HuH-7.5 (cell line): ENCODE measurements around the gene UNC13A.

ENCODE experiments used
- DNase-seq: peaks from one replicate; pipeline ENCODE4 v3.0.0; 2011; ENCODE audit warnings: low spot score

Gene UNC13A

GRCh38 chr19:17687857-17688784, at the start of gene UNC13A:
Gene UNC13A, minus strand, starts transcription at chr19:17688354. Its CDS starts 155 bp downstream, at chr19:17688199.
- DNase-seq = no peak

- DNase-seq = no peak
These were observed 49.6 kb upstream of the UNC13A start for GRCh38 chr19:17737690-17738153.

- no peak for DNase-seq
These were observed 47.3 kb upstream of the UNC13A start for GRCh38 chr19:17735410-17735809.

- no peak for DNase-seq
These were observed 46.0 kb upstream of the UNC13A start for GRCh38 chr19:17734146-17734545.

DNA sequence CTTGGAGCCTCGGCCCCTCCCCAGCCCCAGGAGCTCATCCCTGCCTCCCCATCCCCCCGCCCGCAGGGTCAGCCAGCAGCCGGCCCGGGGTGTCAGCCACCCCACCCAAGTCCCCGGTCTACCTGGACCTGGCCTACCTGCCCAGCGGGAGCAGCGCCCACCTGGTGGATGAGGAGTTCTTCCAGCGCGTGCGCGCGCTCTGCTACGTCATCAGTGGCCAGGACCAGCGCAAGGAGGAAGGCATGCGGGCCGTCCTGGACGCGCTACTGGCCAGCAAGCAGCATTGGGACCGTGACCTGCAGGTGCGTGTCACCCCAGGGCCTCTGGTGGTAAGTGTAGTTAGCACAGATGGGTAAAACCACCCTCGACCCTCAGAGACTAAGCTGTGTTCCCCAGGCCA, 45.0 kb upstream of the UNC13A start:
- no peak for DNase-seq

GRCh38 chr19:17727843-17728242, 39.7 kb upstream of the UNC13A start:
- DNase-seq = no peak

GRCh38 chr19:17726964-17727773, 39.0 kb upstream of the UNC13A start:
- DNase-seq = no peak

GRCh38 chr19:17726136-17726741, 38.1 kb upstream of the UNC13A start:
- DNase-seq = no peak

DNA sequence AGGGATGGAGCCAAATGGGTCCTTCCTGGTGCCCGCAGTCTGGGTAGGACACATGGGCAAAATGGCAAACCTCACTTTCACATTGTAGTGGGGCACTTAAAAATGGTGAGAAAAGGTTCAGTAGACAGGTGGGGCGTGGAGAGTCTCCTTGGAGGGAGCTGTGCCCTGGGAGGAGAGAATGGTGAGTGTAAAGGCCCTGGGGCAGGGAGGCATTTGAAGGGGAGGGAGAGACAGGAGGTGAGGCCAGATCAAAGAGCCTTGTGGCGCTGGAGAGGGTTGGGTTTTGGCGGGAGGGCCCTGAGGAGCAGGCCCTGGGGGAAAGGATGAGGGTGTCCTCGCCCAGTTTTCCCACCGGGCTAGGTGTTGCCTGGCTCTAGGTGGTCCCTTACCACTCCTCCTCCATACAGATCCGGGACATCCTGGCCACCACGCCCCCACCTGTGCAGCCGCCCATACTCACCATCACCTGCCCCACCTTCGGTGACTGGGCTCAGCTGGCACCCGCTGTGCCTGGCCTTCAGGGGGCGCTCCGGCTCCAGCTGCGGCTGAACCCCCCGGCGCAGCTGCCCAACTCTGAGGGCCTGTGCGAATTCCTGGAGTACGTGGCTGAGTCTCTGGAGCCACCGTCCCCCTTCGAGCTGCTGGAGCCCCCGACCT, 37.4 kb upstream of the UNC13A start:
- DNase-seq = peak; percentile 57

DNA sequence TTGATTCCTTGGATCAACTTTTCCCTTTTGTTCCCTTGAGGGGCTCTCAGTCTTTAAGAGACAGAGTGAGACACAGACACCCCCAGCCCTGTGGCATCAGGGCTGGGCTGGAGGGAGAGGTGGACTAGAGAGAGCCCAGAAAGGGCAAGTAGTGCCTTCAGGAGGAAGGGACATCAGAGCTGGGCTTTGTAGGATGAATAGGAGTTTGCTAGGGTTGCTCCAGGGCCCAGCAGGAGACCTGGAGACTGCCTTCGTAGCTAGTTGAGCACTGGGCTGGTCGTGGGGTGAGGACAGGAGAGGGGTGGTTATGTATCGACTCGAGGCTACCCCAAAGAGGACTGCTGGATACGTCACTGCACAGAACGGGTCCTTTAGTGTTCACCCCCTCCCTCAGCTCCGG, 36.5 kb upstream of the UNC13A start:
- no peak for DNase-seq

DNA sequence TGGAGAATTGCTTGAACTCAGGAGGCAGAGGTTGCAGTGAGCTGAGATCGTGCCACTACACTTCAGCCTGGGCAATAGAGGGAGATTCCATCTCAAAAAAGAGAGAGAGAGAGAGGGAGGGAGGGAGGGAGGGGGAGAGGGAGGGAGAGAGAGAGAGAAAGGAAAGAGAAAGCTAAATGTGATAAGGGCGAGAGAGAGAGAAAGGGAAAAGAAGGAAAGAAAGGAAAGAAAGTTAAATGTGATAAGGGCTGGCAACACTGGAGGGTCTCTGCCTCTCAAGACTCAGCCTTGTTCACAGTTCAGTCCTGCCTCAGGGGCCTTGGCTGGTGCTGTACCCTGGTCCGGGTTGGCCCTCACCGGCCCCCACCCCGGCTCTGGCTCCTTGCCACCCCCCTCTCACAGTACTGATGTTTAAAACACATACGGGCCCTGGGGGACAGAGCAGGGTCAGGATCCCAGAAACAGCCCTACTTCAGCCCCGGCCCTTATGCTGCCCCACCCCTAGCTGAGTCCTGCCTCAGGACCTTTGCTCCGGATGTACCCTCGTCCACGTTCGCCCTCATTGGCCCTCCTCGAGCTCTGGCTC, 34.6 kb upstream of the UNC13A start:
- no peak for DNase-seq

- DNase-seq = no peak
These were observed 33.7 kb upstream of the UNC13A start for GRCh38 chr19:17721821-17722220.

GRCh38 chr19:17721111-17721628, 33.0 kb upstream of the UNC13A start:
- no peak for DNase-seq

DNA sequence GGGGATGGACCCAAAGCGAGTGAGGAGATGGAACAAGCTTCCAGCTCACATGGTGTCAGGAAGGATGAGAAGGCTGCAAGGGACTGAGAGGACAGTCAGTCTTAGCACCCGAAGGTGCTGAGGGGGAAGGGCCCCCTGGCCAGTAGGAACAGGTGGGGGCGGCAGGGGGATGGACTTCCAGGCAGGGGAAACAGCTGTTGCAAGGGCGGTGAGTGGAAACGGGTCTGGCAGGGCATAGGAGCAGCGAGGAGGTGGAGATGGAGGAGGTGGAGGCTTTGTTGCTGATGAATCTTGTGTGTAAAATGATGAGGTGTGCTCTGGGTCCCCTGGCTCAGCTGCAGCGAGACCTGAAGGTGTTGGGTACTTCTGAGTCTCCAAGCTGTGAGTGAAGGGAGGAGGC, 32.3 kb upstream of the UNC13A start:
- no peak for DNase-seq

DNA sequence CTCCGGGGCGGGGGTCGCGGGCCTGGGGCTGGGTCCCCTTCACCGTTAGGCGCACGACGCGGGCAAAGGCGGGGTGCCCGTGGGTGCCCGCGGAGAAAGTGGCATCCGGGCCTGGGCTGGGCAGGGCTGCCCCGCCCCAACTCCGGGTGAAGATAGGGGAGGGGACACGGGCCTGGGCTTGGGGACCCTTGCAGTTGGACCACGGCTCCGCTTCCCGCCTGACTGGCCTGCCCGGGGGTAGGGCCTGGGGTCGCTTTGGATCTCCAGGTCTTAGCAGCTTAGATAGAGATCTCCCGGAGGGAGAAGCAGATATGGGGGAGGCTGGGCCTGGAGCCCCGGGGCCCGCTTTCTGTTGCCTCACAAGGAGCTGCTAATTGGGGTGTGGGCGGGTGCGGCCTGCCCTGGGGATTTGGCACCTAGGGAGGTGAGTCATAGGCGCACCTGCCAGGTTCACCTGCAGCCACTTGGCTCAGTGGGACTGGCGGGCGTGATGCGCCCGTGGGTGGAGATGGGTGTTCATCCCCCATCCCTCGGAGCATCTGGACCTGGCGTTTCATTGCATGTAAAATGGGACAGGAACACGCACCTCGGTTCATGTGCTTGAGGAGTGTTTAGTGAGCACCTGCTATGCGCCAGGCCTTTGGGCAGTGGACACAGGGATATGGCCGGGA, 31.7 kb upstream of the UNC13A start:
- DNase-seq = peak; percentile 47

GRCh38 chr19:17718947-17719711, 31.0 kb upstream of the UNC13A start, which contains the start of gene MAP1S:
Gene MAP1S, plus strand, starts transcription at chr19:17719480. Its CDS starts 23 bp downstream, at chr19:17719503.
- peak; percentile 92 for DNase-seq

- no peak for DNase-seq
These were observed 30.4 kb upstream of the UNC13A start for GRCh38 chr19:17718550-17718946.

DNA sequence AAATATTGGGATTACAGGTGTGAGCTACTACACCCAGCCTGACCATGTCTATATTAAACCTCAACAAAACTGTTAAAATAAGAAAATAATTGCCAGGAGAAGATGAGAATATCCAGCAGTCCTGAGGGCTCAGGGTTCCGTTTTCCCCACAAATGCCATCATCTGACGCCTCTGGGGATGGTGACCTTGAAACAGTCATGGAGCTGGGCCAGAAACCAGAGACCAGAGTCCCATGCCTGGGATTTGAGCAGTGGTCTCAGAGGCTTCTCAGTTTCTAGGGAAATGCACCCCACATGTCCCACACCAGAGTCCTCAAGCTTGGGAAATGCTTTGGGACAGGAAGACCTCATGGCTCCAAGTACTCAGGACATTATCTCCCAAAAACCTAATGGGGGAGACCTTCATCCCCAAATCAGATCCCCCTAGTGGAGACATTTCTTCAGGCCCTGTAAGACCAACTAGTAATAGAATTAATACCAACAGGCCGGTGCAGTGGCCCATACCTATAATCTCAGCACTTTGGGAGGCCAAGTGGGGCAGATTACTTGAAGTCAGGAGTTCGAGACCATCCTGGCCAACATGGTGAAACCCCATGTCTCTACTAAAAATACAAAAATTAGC, 28.3 kb upstream of the UNC13A start:
- no peak for DNase-seq

DNA sequence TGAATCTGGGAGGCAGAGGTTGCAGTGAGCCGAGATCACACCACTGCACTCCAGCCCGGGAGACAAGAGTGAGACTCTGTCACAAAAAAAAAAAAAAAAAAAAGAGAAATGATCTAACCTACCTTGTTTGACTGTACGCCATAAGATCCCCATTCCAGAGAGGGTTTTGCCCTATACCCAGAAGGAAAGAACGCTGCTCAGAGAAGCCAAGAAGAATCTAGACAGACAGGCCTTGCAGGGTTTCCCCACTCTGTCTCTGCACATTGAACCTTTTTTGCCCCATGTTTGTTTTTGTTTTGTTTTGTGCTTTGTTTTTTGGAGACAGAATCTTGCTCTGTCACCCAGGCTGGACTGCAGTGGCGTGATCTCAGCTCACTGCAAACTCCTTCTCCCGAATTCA, 23.7 kb upstream of the UNC13A start:
- DNase-seq = no peak
